Aorta (tissue), 5 donors: ENCODE results near the gene PAQR4. TPM values are rescaled to one million over a fixed set of nuclear protein-coding genes. Genes with fewer than 3 reads are reported as not detected.
A peak's percentile ranks its signal among the peaks of the same experiment; 100 is the strongest.

ENCODE experiments used
- ATAC-seq: fragments of 200-7000 bp; cut with Tn5 transposase; one replicate; pipeline ENCODE4 v1.9.1; 2022; ENCODE audit warnings: moderate library complexity; ENCODE audit not compliant: low FRiP score
- DNase-seq, 2 donors: peaks; one replicate each; pipeline ENCODE4 v3.0.0-alpha.2; 2020
- H3K27ac ChIP-seq, 2 donors: one replicate each; pipeline ENCODE4 v1.5.1; 2013; ENCODE audit warnings: low read length in 2 of 2, mild to moderate bottlenecking in 2 of 2, moderate library complexity in 2 of 2, control low read depth in 1 of 2, inconsistent platforms in 1 of 2, low read depth in 1 of 2
- H3K27me3 ChIP-seq, 2 donors: one replicate each; pipeline ENCODE4 v1.6.1; 2013; ENCODE audit warnings: control low read depth in 1 of 2, low read length in 1 of 2, mild to moderate bottlenecking in 1 of 2, moderate library complexity in 1 of 2; ENCODE audit not compliant: insufficient read depth in 2 of 2, control insufficient read depth in 1 of 2
- H3K36me3 ChIP-seq, 2 donors: one replicate each; pipeline ENCODE4 v1.6.1; 2013; ENCODE audit warnings: control low read depth in 1 of 2, low read length in 1 of 2, mild to moderate bottlenecking in 1 of 2; ENCODE audit not compliant: insufficient read depth in 2 of 2, control insufficient read depth in 1 of 2
- H3K4me1 ChIP-seq, 2 donors: one replicate each; pipeline ENCODE4 v1.6.1; 2013; ENCODE audit warnings: low read length in 2 of 2, control low read depth in 1 of 2, mild to moderate bottlenecking in 1 of 2, moderate library complexity in 1 of 2; ENCODE audit not compliant: insufficient read depth in 2 of 2, control insufficient read depth in 1 of 2
- H3K4me3 ChIP-seq, 2 donors: one replicate each; pipeline ENCODE4 v1.5.1; 2013; ENCODE audit warnings: low read length in 2 of 2, control low read depth in 1 of 2, mild to moderate bottlenecking in 1 of 2
- H3K9me3 ChIP-seq: one replicate; pipeline ENCODE4 v1.6.1; 2013; ENCODE audit warnings: mild to moderate bottlenecking, low read length; ENCODE audit not compliant: control insufficient read depth
- WGBS, 2 donors: extraction: QIAGEN DNeasy Blood & Tissue Kit; methylation state at CpG; one replicate each; pipeline ENCODE4 v1.1.7; 2013; 5-methylcytosine and 5-hydroxymethylcytosine counted together
- intact Hi-C, 2 donors: fragments of 100-400 bp; cut with DNase I; formaldehyde crosslinking; loops; one replicate each; pipeline versions ENCODE4 v1.14.2 to v1.15.0; 2022
- long read RNA-seq, 2 donors: library from polyadenylated mRNA; unstranded; transcript quantifications; one replicate each; pipeline ENCODE4 v2.0.0, GENCODE V29; 2020 to 2021
- polyA plus RNA-seq, 2 donors: library from polyadenylated mRNA; stranded (reverse); fragments of 200-250 nt; gene quantifications; one replicate each; pipeline ENCODE4 v1.2.3, GENCODE V29; 2013
- total RNA-seq, 2 donors: library from RNA; stranded (reverse); fragmentation: NEBNext Ultra II Directional; extraction: Animal tissue kit (Norgen Biotek cat#: 25700); gene quantifications; one replicate each; pipeline ENCODE4 v1.2.1, GENCODE V29; 2021
- donor health status: healthy with polysubstance abuse.
- donor health status: Bipolar disorder and iron deficiency.
- donor health status: DM: no; HTN: no; CAD: no.
- donor health status: DM: no; HTN: no; CAD: no.
- donor health status: DM: yes; HTN: yes; CAD: no.

The PAQR4 gene
- total RNA-seq = 1 to 10 TPM; 4.0 to 5.7 TPM
- 1 to 10 TPM; 1.5 to 2.6 TPM for polyA plus RNA-seq
- long read RNA-seq, donor 1, transcript PAQR4-204 (2 exons, 869 nt) = major isoform, 7 of 17 reads
- long read RNA-seq, donor 1, partial matches to known transcripts = 7 of 17 reads
- long read RNA-seq, donor 1, other reads (novel, unspliced or antisense) = 1 of 17 reads
- long read RNA-seq, donor 2, partial matches to known transcripts = 0 of 11 reads
- long read RNA-seq, donor 2, other reads (novel, unspliced or antisense) = 4 of 11 reads

GRCh38 chr16:2968738-2969544 is at the start of gene PAQR4:
Gene PAQR4 (plus strand): TSS chr16:2969348. CDS start chr16:2969675, 327 bp downstream.
- no peaks in the 10 kb centered on the region for H3K27me3 ChIP-seq
- WGBS, 2 donors = 1% methylated on average over 69 to 98 of the region's 98 CpGs
- peak within 1 kb of the TSS; percentile 13 to 46 for H3K4me3 ChIP-seq
- H3K27ac ChIP-seq = no peak within 1 kb of the TSS
- ATAC-seq = peak; percentile 93
- no peaks in the 10 kb centered on the region for H3K9me3 ChIP-seq
- intact Hi-C loops = no loop called here
- H3K4me1 ChIP-seq = no peaks in the 10 kb centered on the region
- peak; percentile 89 to 94 for DNase-seq
- no peaks in the 10 kb centered on the region for H3K36me3 ChIP-seq

GRCh38 chr16:2919511-2920255 is 49.5 kb upstream of the PAQR4 start:
- peaks cover 0 to 2% of the 10 kb centered on the region in 2 donors for H3K4me1 ChIP-seq
- 7 to 8% methylated on average over 13 of the region's 13 CpGs for WGBS, 2 donors
- peak; percentile 91 for ATAC-seq
- H3K4me3 ChIP-seq = no peak overlapping the region
- H3K27ac ChIP-seq = peak overlapping the region in 1 of 2 donors; percentile 74
- H3K9me3 ChIP-seq = no peaks in the 10 kb centered on the region
- no peaks in the 10 kb centered on the region for H3K27me3 ChIP-seq
- DNase-seq = peak in 1 of 2 donors; percentile 70
- peaks cover 0 to 2% of the 10 kb centered on the region in 2 donors for H3K36me3 ChIP-seq
- intact Hi-C loops = loop anchor here (2.0 kb wide), 1 partner anchor 45 kb away; no protein-coding TSS in a partner anchor

- Histone ChIP-seq H3K27me3 (no peaks in the 10 kb centered on the region), H3K36me3 (peaks cover 0 to 2% of the 10 kb centered on the region in 2 donors), H3K9me3 (no peaks in the 10 kb centered on the region), H3K4me1 (peaks cover 0 to 2% of the 10 kb centered on the region in 2 donors), H3K27ac (no peak overlapping the region), H3K4me3 (no peak overlapping the region)
- ATAC-seq (no peak), DNase-seq (no peak)
- intact Hi-C loops = no loop called here
- 94 to 95% methylated on average over 14 of the region's 14 CpGs for WGBS, 2 donors
Observed at GRCh38 chr16:2923481-2923880, 45.7 kb upstream of the PAQR4 start.

DNA sequence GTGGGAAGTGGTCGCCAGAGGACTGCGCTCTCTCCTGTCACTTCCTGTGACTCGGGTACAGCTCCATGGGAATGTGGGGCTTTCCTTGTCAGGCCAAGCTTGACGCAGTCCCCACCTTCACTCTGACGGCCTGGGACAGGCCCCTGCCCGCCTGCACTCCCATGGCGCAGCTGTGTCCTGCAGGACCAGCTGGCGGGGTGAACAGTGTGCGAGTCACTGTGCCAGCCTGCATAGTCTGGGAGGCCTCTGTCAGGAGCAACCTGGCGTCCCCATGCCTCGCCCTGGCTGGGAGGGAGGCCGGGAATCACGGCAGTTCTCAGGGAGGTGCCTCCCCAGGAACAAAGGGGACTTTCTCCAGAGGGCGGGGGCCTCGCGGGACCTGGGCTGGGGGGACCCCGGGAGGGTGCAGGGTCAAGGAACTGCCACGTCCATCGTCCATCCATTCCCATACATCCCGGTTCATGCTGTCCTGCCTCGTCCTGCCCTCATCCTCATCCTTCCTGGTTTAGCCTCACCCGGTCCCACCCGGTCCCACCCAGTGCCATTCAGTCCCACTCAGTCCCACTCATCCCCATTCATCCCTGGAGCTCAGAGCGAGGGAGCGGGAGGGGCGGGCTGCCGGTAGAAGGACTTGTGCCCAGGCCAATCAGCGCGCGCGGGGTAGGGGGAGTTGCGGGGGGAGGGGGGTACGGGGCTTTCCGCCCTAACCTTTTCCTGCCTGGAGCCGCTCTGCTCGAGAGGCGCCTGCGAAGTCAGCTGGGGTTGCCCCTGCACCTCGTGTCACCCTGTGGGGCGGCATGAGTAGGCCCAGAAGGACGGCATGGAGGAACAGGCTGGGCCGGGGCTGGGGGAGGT is 44.0 kb upstream of the PAQR4 start:
- Histone ChIP-seq H3K27me3 (no peaks in the 10 kb centered on the region), H3K27ac (no peak overlapping the region), H3K9me3 (no peaks in the 10 kb centered on the region), H3K36me3 (peaks cover 0 to 6% of the 10 kb centered on the region in 2 donors), H3K4me3 (no peak overlapping the region), H3K4me1 (no peaks in the 10 kb centered on the region)
- DNase-seq = no peak
- peak; percentile 16 for ATAC-seq
- 77 to 78% methylated on average over 32 to 42 of the region's 42 CpGs for WGBS, 2 donors
- intact Hi-C loops = no loop called here

DNA sequence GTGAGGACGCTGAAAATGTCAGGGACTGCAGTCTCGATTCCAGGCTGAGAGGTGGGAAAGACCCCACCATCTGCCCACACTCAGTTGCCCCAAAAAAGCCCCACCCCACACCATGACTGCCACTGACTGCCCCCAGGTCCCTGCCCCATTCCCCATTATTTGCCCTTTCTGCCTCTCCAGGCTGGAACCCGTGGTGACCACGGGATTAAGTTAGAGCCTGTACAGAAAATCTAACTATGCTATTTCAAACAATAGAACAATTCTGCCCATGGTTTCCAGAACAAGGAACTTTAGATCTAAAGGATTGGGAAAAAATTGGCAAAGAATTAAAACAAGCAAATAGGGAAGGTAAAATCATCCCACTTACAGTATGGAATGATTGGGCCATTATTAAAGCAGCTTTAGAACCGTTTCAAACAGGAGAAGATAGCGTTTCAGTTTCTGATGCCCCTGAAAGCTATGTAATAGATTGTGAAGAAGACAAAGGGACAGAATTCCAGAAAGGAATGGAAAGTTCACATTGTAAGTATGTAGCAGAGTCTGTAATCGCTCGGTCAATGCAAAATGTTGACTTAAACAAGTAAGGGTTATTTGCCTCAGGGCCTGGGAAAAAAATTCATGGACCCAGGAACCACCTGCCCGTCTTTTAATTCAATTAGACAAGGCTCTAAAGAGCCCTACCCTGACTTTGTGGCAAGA is 43.0 kb upstream of the PAQR4 start:
- ATAC-seq (no peak), DNase-seq (no peak)
- H3K27me3 ChIP-seq = no peaks in the 10 kb centered on the region
- intact Hi-C loops = loop anchor here in 1 of 2 donors (2.0 kb wide), 1 partner anchor 57 kb away; no protein-coding TSS in a partner anchor
- peaks cover 0 to 7% of the 10 kb centered on the region in 2 donors for H3K36me3 ChIP-seq
- H3K4me1 ChIP-seq = no peaks in the 10 kb centered on the region
- H3K27ac ChIP-seq = no peak overlapping the region
- H3K9me3 ChIP-seq = no peaks in the 10 kb centered on the region
- no peak overlapping the region for H3K4me3 ChIP-seq
- 80 to 83% methylated on average over 9 of the region's 9 CpGs for WGBS, 2 donors

- no peak overlapping the region for H3K27ac ChIP-seq
- intact Hi-C loops = loop anchor here in 1 of 2 donors (2.0 kb wide), 1 partner anchor 58 kb away; no protein-coding TSS in a partner anchor
- no peak overlapping the region for H3K4me3 ChIP-seq
- H3K9me3 ChIP-seq = no peaks in the 10 kb centered on the region
- peaks cover 0 to 7% of the 10 kb centered on the region in 2 donors for H3K36me3 ChIP-seq
- H3K4me1 ChIP-seq = no peaks in the 10 kb centered on the region
- WGBS, 2 donors = 73 to 78% methylated on average over 5 of the region's 5 CpGs
- DNase-seq (no peak), ATAC-seq (no peak)
- no peaks in the 10 kb centered on the region for H3K27me3 ChIP-seq
Observed at GRCh38 chr16:2926650-2926999, 42.5 kb upstream of the PAQR4 start.

DNA sequence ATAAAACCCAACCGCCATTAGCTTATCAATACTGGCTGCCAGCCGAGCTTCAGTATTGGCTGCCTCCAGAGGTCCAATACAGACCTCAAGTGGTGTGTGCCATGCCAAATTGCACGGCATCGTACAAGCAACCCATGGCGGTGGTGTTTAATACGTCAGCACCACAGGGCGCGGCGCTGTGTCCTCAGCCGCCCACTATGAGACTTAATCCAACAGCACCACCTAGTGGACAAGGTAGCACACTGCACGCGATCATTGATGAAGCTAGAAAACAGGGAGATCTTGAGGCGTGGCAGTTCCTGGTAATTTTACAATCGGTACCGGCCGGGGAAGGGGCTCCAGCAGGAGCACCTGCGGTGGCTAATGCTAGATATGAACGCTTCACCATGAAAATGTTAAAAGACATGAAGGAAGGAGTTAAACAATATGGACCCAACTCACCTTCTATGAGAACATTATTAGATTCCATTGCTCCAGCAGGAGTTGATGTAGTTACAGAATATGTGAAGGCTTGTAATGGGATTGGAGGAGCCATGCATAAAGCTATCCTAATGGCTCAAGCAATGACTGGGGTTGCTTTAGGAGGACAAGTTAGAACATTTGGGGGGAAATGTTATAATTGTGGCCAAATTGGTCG is 42.0 kb upstream of the PAQR4 start:
- 7% methylated on average over 19 of the region's 19 CpGs for WGBS, 2 donors
- Histone ChIP-seq H3K4me1 (no peaks in the 10 kb centered on the region), H3K36me3 (peaks cover 0 to 7% of the 10 kb centered on the region in 2 donors), H3K9me3 (no peaks in the 10 kb centered on the region), H3K27me3 (no peaks in the 10 kb centered on the region), H3K27ac (no peak overlapping the region), H3K4me3 (no peak overlapping the region)
- ATAC-seq = peak; percentile 93
- peak; percentile 91 to 94 for DNase-seq
- intact Hi-C loops = loop anchor here in 1 of 2 donors (2.0 kb wide), 1 partner anchor 58 kb away; no protein-coding TSS in a partner anchor
